Central memory CD8-positive, alpha-beta T cell (primary cell): ENCODE measurements around the gene DCAF4.
A peak's percentile ranks its signal among the peaks of the same experiment; 100 is the strongest.

ENCODE experiments used
- ATAC-seq: fragments of 150-1000 bp; cut with Tn5 transposase; replicated peaks from 2 replicates; pipeline ENCODE4 v1.10.0; 2022; ENCODE audit warnings: mild to moderate bottlenecking, moderate FRiP score, moderate number of reproducible peaks; ENCODE audit not compliant: poor library complexity, severe bottlenecking; ENCODE audit errors: extremely low read depth
- DNase-seq, 2 donors: peaks; one replicate each; pipeline ENCODE4 v3.0.0; 2021; ENCODE audit warnings: low spot score in 2 of 2
- H3K27ac Mint-ChIP-seq: one replicate; pipeline ENCODE4 v1.8.0; 2022; ENCODE audit warnings: low read depth, mild to moderate bottlenecking, moderate library complexity, mixed read lengths
- H3K27me3 Mint-ChIP-seq: one replicate; pipeline ENCODE4 v1.8.0; 2022; ENCODE audit warnings: mixed read lengths
- H3K36me3 Mint-ChIP-seq: one replicate; pipeline ENCODE4 v1.8.0; 2022; ENCODE audit warnings: mild to moderate bottlenecking, moderate library complexity, mixed read lengths; ENCODE audit not compliant: insufficient read depth
- H3K4me1 Mint-ChIP-seq: one replicate; pipeline ENCODE4 v1.8.0; 2022; ENCODE audit warnings: mixed read lengths
- H3K4me3 Mint-ChIP-seq: one replicate; pipeline ENCODE4 v1.8.0; 2022; ENCODE audit warnings: mild to moderate bottlenecking, moderate library complexity, mixed read lengths
- H3K9me3 Mint-ChIP-seq: one replicate; pipeline ENCODE4 v1.8.0; 2022; ENCODE audit warnings: mixed read lengths

DCAF4 gene

GRCh38 chr14:72902801-72903530 is 23.3 kb upstream of the DCAF4 start:
- H3K27me3 Mint-ChIP-seq: peaks cover 71% of the 10 kb centered on the region
- ATAC-seq (no peak), DNase-seq (no peak)
- H3K9me3 Mint-ChIP-seq: no peaks in the 10 kb centered on the region
- H3K4me1 Mint-ChIP-seq: peaks cover 5% of the 10 kb centered on the region
- H3K27ac Mint-ChIP-seq: no peak overlapping the region
- no peak overlapping the region for H3K4me3 Mint-ChIP-seq
- H3K36me3 Mint-ChIP-seq: no peaks in the 10 kb centered on the region

- H3K27ac Mint-ChIP-seq: no peak overlapping the region
- no peak for ATAC-seq
Observed at GRCh38 chr14:72903716-72904115, 22.5 kb upstream of the DCAF4 start.

GRCh38 chr14:72904218-72904617 is 22.0 kb upstream of the DCAF4 start:
- no peak for ATAC-seq
- H3K4me3 Mint-ChIP-seq: no peak overlapping the region
- H3K27ac Mint-ChIP-seq: no peak overlapping the region
- no peaks in the 10 kb centered on the region for H3K36me3 Mint-ChIP-seq
- no peaks in the 10 kb centered on the region for H3K9me3 Mint-ChIP-seq
- peaks cover 66% of the 10 kb centered on the region for H3K27me3 Mint-ChIP-seq
- H3K4me1 Mint-ChIP-seq: peaks cover 5% of the 10 kb centered on the region
- no peak for DNase-seq

More at GRCh38 chr14:72903716-72904115, 22.5 kb upstream of the DCAF4 start:
- no peak for DNase-seq
- peaks cover 67% of the 10 kb centered on the region for H3K27me3 Mint-ChIP-seq
- no peaks in the 10 kb centered on the region for H3K36me3 Mint-ChIP-seq
- H3K4me3 Mint-ChIP-seq: no peak overlapping the region
- H3K9me3 Mint-ChIP-seq: no peaks in the 10 kb centered on the region
- H3K4me1 Mint-ChIP-seq: peaks cover 5% of the 10 kb centered on the region

- H3K4me1 Mint-ChIP-seq: peaks cover 5% of the 10 kb centered on the region
- H3K27me3 Mint-ChIP-seq: peaks cover 63% of the 10 kb centered on the region
- DNase-seq: peak; percentile 33 to 37
- no peak overlapping the region for H3K27ac Mint-ChIP-seq
- H3K36me3 Mint-ChIP-seq: no peaks in the 10 kb centered on the region
- no peaks in the 10 kb centered on the region for H3K9me3 Mint-ChIP-seq
- no peak overlapping the region for H3K4me3 Mint-ChIP-seq
- peak; percentile 32 for ATAC-seq
Observed at GRCh38 chr14:72904840-72905561, 21.3 kb upstream of the DCAF4 start.

- no peak for ATAC-seq
- Mint-ChIP-seq H3K4me3 (no peak overlapping the region), H3K9me3 (no peaks in the 10 kb centered on the region), H3K4me1 (peaks cover 5% of the 10 kb centered on the region), H3K27ac (no peak overlapping the region), H3K36me3 (no peaks in the 10 kb centered on the region), H3K27me3 (peaks cover 56% of the 10 kb centered on the region)
- no peak for DNase-seq
Observed at GRCh38 chr14:72906316-72906715, 19.9 kb upstream of the DCAF4 start.

- ATAC-seq (no peak), DNase-seq (no peak)
- H3K36me3 Mint-ChIP-seq: no peaks in the 10 kb centered on the region
- no peak overlapping the region for H3K27ac Mint-ChIP-seq
- no peak overlapping the region for H3K4me3 Mint-ChIP-seq
- H3K9me3 Mint-ChIP-seq: no peaks in the 10 kb centered on the region
- H3K27me3 Mint-ChIP-seq: peaks cover 56% of the 10 kb centered on the region
- peaks cover 5% of the 10 kb centered on the region for H3K4me1 Mint-ChIP-seq
Observed at GRCh38 chr14:72906879-72907278, 19.4 kb upstream of the DCAF4 start.

- no peak overlapping the region for H3K4me3 Mint-ChIP-seq
- H3K27me3 Mint-ChIP-seq: peaks cover 56% of the 10 kb centered on the region
- peaks cover 5% of the 10 kb centered on the region for H3K4me1 Mint-ChIP-seq
- H3K9me3 Mint-ChIP-seq: no peaks in the 10 kb centered on the region
- no peak overlapping the region for H3K27ac Mint-ChIP-seq
- H3K36me3 Mint-ChIP-seq: no peaks in the 10 kb centered on the region
- no peak for DNase-seq
- ATAC-seq: no peak
Observed at GRCh38 chr14:72907886-72908285, 18.4 kb upstream of the DCAF4 start.

GRCh38 chr14:72909163-72909562 is 17.1 kb upstream of the DCAF4 start:
- ATAC-seq: no peak
- no peaks in the 10 kb centered on the region for H3K9me3 Mint-ChIP-seq
- no peak for DNase-seq
- H3K4me1 Mint-ChIP-seq: peaks cover 5% of the 10 kb centered on the region
- H3K27ac Mint-ChIP-seq: no peak overlapping the region
- peaks cover 59% of the 10 kb centered on the region for H3K27me3 Mint-ChIP-seq
- no peaks in the 10 kb centered on the region for H3K36me3 Mint-ChIP-seq
- no peak overlapping the region for H3K4me3 Mint-ChIP-seq

- Mint-ChIP-seq H3K9me3 (no peaks in the 10 kb centered on the region), H3K27ac (no peak overlapping the region), H3K4me1 (no peaks in the 10 kb centered on the region), H3K27me3 (peaks cover 46% of the 10 kb centered on the region), H3K4me3 (no peak overlapping the region), H3K36me3 (no peaks in the 10 kb centered on the region)
- DNase-seq (no peak), ATAC-seq (no peak)
Observed at GRCh38 chr14:72913809-72914208, 12.5 kb upstream of the DCAF4 start.

GRCh38 chr14:72916174-72916573 is 10.1 kb upstream of the DCAF4 start:
- no peaks in the 10 kb centered on the region for H3K9me3 Mint-ChIP-seq
- no peak for ATAC-seq
- H3K27me3 Mint-ChIP-seq: peaks cover 53% of the 10 kb centered on the region
- no peak for DNase-seq
- no peak overlapping the region for H3K27ac Mint-ChIP-seq
- no peak overlapping the region for H3K4me3 Mint-ChIP-seq
- H3K4me1 Mint-ChIP-seq: no peaks in the 10 kb centered on the region
- no peaks in the 10 kb centered on the region for H3K36me3 Mint-ChIP-seq

GRCh38 chr14:72917094-72917802 is 9.0 kb upstream of the DCAF4 start:
- Mint-ChIP-seq H3K27me3 (peaks cover 47% of the 10 kb centered on the region), H3K4me3 (no peak overlapping the region), H3K36me3 (no peaks in the 10 kb centered on the region), H3K9me3 (no peaks in the 10 kb centered on the region), H3K4me1 (no peaks in the 10 kb centered on the region), H3K27ac (no peak overlapping the region)
- DNase-seq: no peak
- no peak for ATAC-seq

- ATAC-seq (no peak), DNase-seq (no peak)
- Mint-ChIP-seq H3K4me3 (no peak overlapping the region), H3K27ac (no peak overlapping the region), H3K9me3 (no peaks in the 10 kb centered on the region), H3K4me1 (no peaks in the 10 kb centered on the region), H3K36me3 (no peaks in the 10 kb centered on the region), H3K27me3 (peaks cover 35% of the 10 kb centered on the region)
Observed at GRCh38 chr14:72920008-72920407, 6.3 kb upstream of the DCAF4 start.

GRCh38 chr14:72921396-72921795 is 4.9 kb upstream of the DCAF4 start:
- no peak overlapping the region for H3K27ac Mint-ChIP-seq
- H3K4me3 Mint-ChIP-seq: no peak overlapping the region
- DNase-seq: no peak
- no peaks in the 10 kb centered on the region for H3K9me3 Mint-ChIP-seq
- peaks cover 1% of the 10 kb centered on the region for H3K36me3 Mint-ChIP-seq
- H3K4me1 Mint-ChIP-seq: peaks cover 10% of the 10 kb centered on the region
- ATAC-seq: no peak
- peaks cover 25% of the 10 kb centered on the region for H3K27me3 Mint-ChIP-seq
